ENCODE data around the gene CDC42BPB. TPM values are rescaled to one million over a fixed set of nuclear protein-coding genes. Genes with fewer than 3 reads are reported as not detected.
A peak's percentile ranks its signal among the peaks of the same experiment; 100 is the strongest.

CDC42BPB gene
- total and polyA plus RNA-seq, 2 of the 13 experiments (the other 11 are each of a cell fraction or from before 2014, with no cell fraction given) = 19.7 to 32.3 TPM

- TF ChIP-seq TBX2 (CRISPR knock-in tag; IDR thresholded peaks at IDR 0.05; ENCODE audit: borderline replicate concordance) (peak; percentile 81), PCBP2 (optimal IDR thresholded peaks at IDR 0.05; ENCODE audit: low read depth, low read length, poor library complexity, severe bottlenecking) (no peak), ELF3 (CRISPR knock-in tag; IDR thresholded peaks at IDR 0.05) (peak; percentile 72), CSRNP2 (CRISPR knock-in tag; conservative IDR thresholded peaks at IDR 0.05; ENCODE audit: low read depth) (no peak), SRSF4 (IDR thresholded peaks at IDR 0.05; ENCODE audit: low read depth, low read length, poor library complexity, severe bottlenecking) (no peak), CENPX (CRISPR knock-in tag; IDR thresholded peaks at IDR 0.05) (no peak), NR1H2 (CRISPR knock-in tag; IDR thresholded peaks at IDR 0.05; ENCODE audit: borderline replicate concordance, low read depth) (no peak), ZBTB3 (CRISPR knock-in tag; IDR thresholded peaks at IDR 0.05; ENCODE audit: borderline replicate concordance, low read depth) (no peak; the same call in 1 of the 2 replicates), ZSCAN12 (CRISPR knock-in tag; IDR thresholded peaks at IDR 0.05) (no peak), AFF4 (CRISPR knock-in tag; IDR thresholded peaks at IDR 0.05) (no peak), GLI4 (CRISPR knock-in tag; IDR thresholded peaks at IDR 0.05; ENCODE audit: borderline replicate concordance) (no peak), ZNF468 (CRISPR knock-in tag; IDR thresholded peaks at IDR 0.05) (no peak), CHD4 (IDR thresholded peaks at IDR 0.05; ENCODE audit: borderline replicate concordance, low read length) (no peak), TCF7L2 (IDR thresholded peaks at IDR 0.05; ENCODE audit: low read depth, low read length) (no peak), ZBTB44 (CRISPR knock-in tag; IDR thresholded peaks at IDR 0.05) (no peak), ZNF101 (CRISPR knock-in tag; IDR thresholded peaks at IDR 0.05; ENCODE audit: borderline replicate concordance, low read depth) (no peak; the same call in 1 of the 2 replicates), IRF2 (CRISPR knock-in tag; IDR thresholded peaks at IDR 0.05) (no peak; the same call in none of the 2 replicates), SNAPC5 (CRISPR knock-in tag; IDR thresholded peaks at IDR 0.05; ENCODE audit: borderline replicate concordance) (no peak), ZNF276 (CRISPR knock-in tag; IDR thresholded peaks at IDR 0.05; ENCODE audit: low read depth) (no peak)
Observed at GRCh38 chr14:103103461-103104388, 46.4 kb upstream of the CDC42BPB start (continued).
